22Rv1 (cell line): ENCODE data around the gene ARMC5.
A peak's percentile ranks its signal among the peaks of the same experiment; 100 is the strongest.

Experiments used
- H3K27ac ChIP-seq: fragments of 450-650 bp; 2 replicates; pipeline ENCODE4 v1.5.1; 2017
- CTCF ChIP-seq: fragments of 450-650 bp; IDR thresholded peaks from 2 replicates; pipeline ENCODE4 v1.5.1; 2017; ENCODE audit warnings: mild to moderate bottlenecking
- ZFX ChIP-seq: fragments of 450-650 bp; IDR thresholded peaks from 2 replicates; pipeline ENCODE4 v1.6.1; 2017; ENCODE audit warnings: antibody characterized with exemption, borderline replicate concordance

ARMC5 gene

GRCh38 chr16:31451681-31452351 lies 7.5 kb upstream of the ARMC5 start:
- TF ChIP-seq ZFX = no peak
- peak; percentile 80 for TF ChIP-seq CTCF
- 0 out of 2 replicates have a peak overlapping the region, but pooled peaks have one; percentile 17 for H3K27ac ChIP-seq

- no peak overlapping the region for H3K27ac ChIP-seq
- TF ChIP-seq ZFX (no peak), CTCF (no peak)
Observed at GRCh38 chr16:31452631-31453106, 6.6 kb upstream of the ARMC5 start.

- H3K27ac ChIP-seq = peak overlapping the region; percentile 32; the same call in 1 of the 2 replicates
- TF ChIP-seq CTCF (no peak), ZFX (no peak)
Observed at GRCh38 chr16:31453255-31454204, 5.8 kb upstream of the ARMC5 start.

DNA sequence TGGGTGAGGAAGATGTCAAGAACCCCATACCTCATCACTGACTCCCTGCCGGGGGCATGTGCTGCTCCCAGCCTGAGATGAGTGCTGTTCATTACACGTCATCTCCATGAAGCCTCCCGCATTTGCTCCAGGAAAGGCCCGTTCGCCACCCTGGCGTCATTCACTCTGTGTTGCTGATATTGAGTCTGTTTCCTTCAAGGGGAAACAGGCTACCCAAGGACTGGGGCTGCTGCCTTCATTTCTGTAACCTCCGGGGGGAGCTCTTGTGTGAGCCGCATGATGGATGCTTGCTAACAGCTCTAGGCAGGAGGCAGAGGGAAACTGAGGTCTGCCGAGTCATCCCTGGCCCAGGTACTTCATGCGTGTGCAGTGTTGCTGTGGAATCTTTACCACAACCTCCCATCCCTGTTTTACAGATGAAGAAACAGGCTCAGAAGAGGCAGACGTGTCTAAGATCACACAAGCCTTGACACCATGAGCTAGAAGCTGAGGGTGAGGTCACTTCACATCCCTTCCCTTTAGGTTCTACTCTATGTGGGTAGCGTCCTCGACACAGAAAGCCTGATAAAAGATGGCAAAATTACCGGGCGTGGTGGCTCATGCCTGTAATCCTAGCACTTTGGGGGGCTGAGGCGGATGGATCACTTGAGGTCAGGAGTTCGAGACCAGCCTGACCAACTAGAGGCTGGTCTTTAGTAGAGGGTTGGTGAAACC lies 3.5 kb upstream of the ARMC5 start:
- TF ChIP-seq CTCF (peak; percentile 33; the same call in 1 of the 2 replicates), ZFX (no peak)
- H3K27ac ChIP-seq = no peak overlapping the region

GRCh38 chr16:31456988-31457360 lies 2.3 kb upstream of the ARMC5 start:
- TF ChIP-seq CTCF (no peak), ZFX (no peak)

GRCh38 chr16:31458073-31458843 lies 1.0 kb upstream of the ARMC5 start:
- TF ChIP-seq CTCF (no peak), ZFX (no peak)
- peak overlapping the region; percentile 91 for H3K27ac ChIP-seq

More at GRCh38 chr16:31456988-31457360, 2.3 kb upstream of the ARMC5 start:
- H3K27ac ChIP-seq = no peak overlapping the region
